Peyer's patch (tissue), 4 donors: ENCODE data around the gene SLC23A3.

Experiments used
- CTCF ChIP-seq, 6 experiments: fragments of 450-650 bp in 4 of 6; fragments of 200-600 bp in 2 of 6; sonication (generic) in 1 of 6; IDR thresholded peaks; one replicate each; pipeline ENCODE4 v1.5.1; 2017 to 2019; ENCODE audit warnings: antibody characterized with exemption in 6 of 6, mild to moderate bottlenecking in 3 of 6, moderate library complexity in 1 of 6
- POLR2A ChIP-seq, 2 donors: fragments of 450-650 bp; IDR thresholded peaks; one replicate each; pipeline ENCODE4 v1.5.1; 2017; ENCODE audit warnings: antibody characterized with exemption in 2 of 2, mild to moderate bottlenecking in 2 of 2, moderate library complexity in 2 of 2

GRCh38 chr2:219118504-219118903, 51.3 kb downstream of the SLC23A3 start:
- TF ChIP-seq POLR2A (IDR thresholded peaks at IDR 0.05) (no peak), CTCF (IDR thresholded peaks at IDR 0.05) (no peak)
